Measurements from ENCODE around the gene EHD1. TPM values are rescaled to one million over a fixed set of nuclear protein-coding genes. Genes with fewer than 3 reads are reported as not detected.

Gene EHD1
- total RNA-seq, 1 donor from 2014 or later: 111 TPM

GRCh38 chr11:64803158-64803845, 75.1 kb downstream of the EHD1 start, which contains the start of gene MAP4K2:
Gene MAP4K2 (minus strand): TSS chr11:64803214. CDS start chr11:64803149, 65 bp downstream.
- Mint-ChIP-seq H3K27me3 (ENCODE audit: low read depth) (no peaks in the 10 kb centered on the region), H3K4me1 (ENCODE audit: low read depth) (peaks cover 16% of the 10 kb centered on the region), H3K27ac (ENCODE audit: unreplicated experiment) (peak within 1 kb of the TSS; percentile 95), H3K4me3 (ENCODE audit: unreplicated experiment) (peak within 1 kb of the TSS; percentile 93), H3K9me3 (ENCODE audit: low read depth) (no peaks in the 10 kb centered on the region), H3K36me3 (ENCODE audit: low read depth) (peaks cover 8% of the 10 kb centered on the region)
- peak; percentile 72 for TF ChIP-seq CTCF (IDR thresholded peaks at IDR 0.05)
- DNase-seq (ENCODE audit: low spot score): no peak

- TF ChIP-seq CTCF (IDR thresholded peaks at IDR 0.05): no peak
- Mint-ChIP-seq H3K27ac (ENCODE audit: unreplicated experiment) (no peak overlapping the region), H3K9me3 (ENCODE audit: low read depth) (no peaks in the 10 kb centered on the region), H3K4me3 (ENCODE audit: unreplicated experiment) (peak overlapping the region; percentile 61), H3K36me3 (ENCODE audit: low read depth) (peaks cover 8% of the 10 kb centered on the region), H3K27me3 (ENCODE audit: low read depth) (no peaks in the 10 kb centered on the region), H3K4me1 (ENCODE audit: low read depth) (peaks cover 13% of the 10 kb centered on the region)
- DNase-seq (ENCODE audit: low spot score): no peak
Observed at GRCh38 chr11:64802370-64803157, 75.9 kb downstream of the EHD1 start.

Small RNA genes lying within 50 kb of the gene (microRNA-seq; reads per million reads assigned to microRNA genes)
- not detected for gene MIR6749 (ENCODE audit: borderline number of aligned reads)
- gene MIR6750 (ENCODE audit: borderline number of aligned reads): not detected

Other genes starting within 250 kb of the EHD1 start
- gene NRXN2, start 155.4 kb downstream of the EHD1 start, total RNA-seq: 1.1 to 3.0 TPM (median 1.8 TPM) in 3 replicates
- gene RASGRP2, start 134.5 kb downstream of the EHD1 start, total RNA-seq: 4.7 to 11.4 TPM (median 10.1 TPM) in 3 replicates
- gene PYGM, start 118.6 kb downstream of the EHD1 start, total RNA-seq: 0.65 to 1.6 TPM (median 1.2 TPM) in 3 replicates
- gene SF1, start 100.1 kb downstream of the EHD1 start, total RNA-seq: 183 to 198 TPM (median 190 TPM) in 3 replicates
- 11.3 to 17.8 TPM (median 13.4 TPM) in 3 replicates for gene MAP4K2, start 75.4 kb downstream of the EHD1 start, total RNA-seq
- gene MEN1, start 68.1 kb downstream of the EHD1 start, total RNA-seq: 19.5 to 26.4 TPM (median 20.4 TPM) in 3 replicates
- 0.17 to 0.46 TPM (median 0.35 TPM) in 3 replicates for gene CDC42BPG, start 34.0 kb downstream of the EHD1 start, total RNA-seq
- gene ATG2A, start 38.6 kb upstream of the EHD1 start, total RNA-seq: 15.2 to 21.9 TPM (median 16.3 TPM) in 3 replicates
- gene PPP2R5B, start 46.1 kb upstream of the EHD1 start, total RNA-seq: 21.7 to 33.2 TPM (median 29.3 TPM) in 3 replicates
- not detected in 3 replicates for gene GPHA2, start 57.3 kb upstream of the EHD1 start, total RNA-seq
- not detected in 3 replicates for gene MAJIN, start 93.5 kb upstream of the EHD1 start, total RNA-seq
- not detected in 3 replicates for gene BATF2, start 118.3 kb upstream of the EHD1 start, total RNA-seq
- gene ARL2, start 135.5 kb upstream of the EHD1 start, total RNA-seq: 80.1 to 85.5 TPM (median 83.7 TPM) in 3 replicates
- 21.0 to 26.1 TPM (median 24.9 TPM) in 3 replicates for gene SNX15, start 148.8 kb upstream of the EHD1 start, total RNA-seq
- 13.1 to 18.2 TPM (median 14.3 TPM) in 3 replicates for gene SAC3D1, start 162.6 kb upstream of the EHD1 start, total RNA-seq
- gene NAALADL1, start 179.9 kb upstream of the EHD1 start, total RNA-seq: not detected in 3 replicates
- gene CDCA5, start 205.4 kb upstream of the EHD1 start, total RNA-seq: 5.5 to 11.4 TPM (median 6.3 TPM) in 3 replicates
- gene ZFPL1, start 205.6 kb upstream of the EHD1 start, total RNA-seq: 48.9 to 53.3 TPM (median 50.0 TPM) in 3 replicates
- 72.8 to 94.0 TPM (median 73.4 TPM) in 3 replicates for gene VPS51, start 217.6 kb upstream of the EHD1 start, total RNA-seq
- gene TM7SF2, start 233.3 kb upstream of the EHD1 start, total RNA-seq: 10.3 to 14.4 TPM (median 10.7 TPM) in 3 replicates
- gene ZNHIT2, start 239.1 kb upstream of the EHD1 start, total RNA-seq: 7.9 to 8.7 TPM (median 7.9 TPM) in 3 replicates
- gene FAU, start 243.5 kb upstream of the EHD1 start, total RNA-seq: 506 to 669 TPM (median 519 TPM) in 3 replicates
- 37.2 to 43.2 TPM (median 40.5 TPM) in 3 replicates for gene MRPL49, start 243.7 kb upstream of the EHD1 start, total RNA-seq

Data from chondrocyte (in vitro differentiated cells).